Mammary epithelial cell (primary cell): Measurements from ENCODE around the gene LANCL2.

Source experiments
- CTCF ChIP-seq, 2 donors: IDR thresholded peaks in 1 of 2; conservative IDR thresholded peaks in 1 of 2; 2 replicates each; pipeline ENCODE4 v1.5.1; 2011 to 2012; ENCODE audit warnings: inconsistent platforms in 2 of 2, low read length in 2 of 2, mild to moderate bottlenecking in 2 of 2, control low read depth in 1 of 2, low read depth in 1 of 2; ENCODE audit not compliant: insufficient read depth in 1 of 2; ENCODE audit errors: extremely low read depth in 1 of 2
- EZH2 ChIP-seq: IDR thresholded peaks from 2 replicates; pipeline ENCODE4 v1.6.1; 2012; ENCODE audit warnings: low read length, inconsistent platforms, borderline replicate concordance

GRCh38 chr7:55405856-55406541 lies 40.9 kb downstream of the LANCL2 start:
- TF ChIP-seq CTCF (conservative IDR thresholded peaks at IDR 0.05 in 1 of 2, IDR thresholded peaks at IDR 0.05 in 1 of 2; ENCODE audit: extremely low read depth in 1 of 2, insufficient read depth in 1 of 2, low read depth in 1 of 2, low read length in 2 of 2) (no peak), EZH2 (no peak)
